ENCODE results near the gene YTHDF2. TPM values are rescaled to one million over a fixed set of nuclear protein-coding genes. Genes with fewer than 3 reads are reported as not detected.
"Not testable (repeated sequence)": the region's sequence is repeated elsewhere in the genome, so short reads cannot be mapped to it uniquely, and the experiment has no call there.

The YTHDF2 gene
- 36.9 and 64.2 TPM in 2 replicates for total RNA-seq (ENCODE audit: low replicate concordance)

DNA sequence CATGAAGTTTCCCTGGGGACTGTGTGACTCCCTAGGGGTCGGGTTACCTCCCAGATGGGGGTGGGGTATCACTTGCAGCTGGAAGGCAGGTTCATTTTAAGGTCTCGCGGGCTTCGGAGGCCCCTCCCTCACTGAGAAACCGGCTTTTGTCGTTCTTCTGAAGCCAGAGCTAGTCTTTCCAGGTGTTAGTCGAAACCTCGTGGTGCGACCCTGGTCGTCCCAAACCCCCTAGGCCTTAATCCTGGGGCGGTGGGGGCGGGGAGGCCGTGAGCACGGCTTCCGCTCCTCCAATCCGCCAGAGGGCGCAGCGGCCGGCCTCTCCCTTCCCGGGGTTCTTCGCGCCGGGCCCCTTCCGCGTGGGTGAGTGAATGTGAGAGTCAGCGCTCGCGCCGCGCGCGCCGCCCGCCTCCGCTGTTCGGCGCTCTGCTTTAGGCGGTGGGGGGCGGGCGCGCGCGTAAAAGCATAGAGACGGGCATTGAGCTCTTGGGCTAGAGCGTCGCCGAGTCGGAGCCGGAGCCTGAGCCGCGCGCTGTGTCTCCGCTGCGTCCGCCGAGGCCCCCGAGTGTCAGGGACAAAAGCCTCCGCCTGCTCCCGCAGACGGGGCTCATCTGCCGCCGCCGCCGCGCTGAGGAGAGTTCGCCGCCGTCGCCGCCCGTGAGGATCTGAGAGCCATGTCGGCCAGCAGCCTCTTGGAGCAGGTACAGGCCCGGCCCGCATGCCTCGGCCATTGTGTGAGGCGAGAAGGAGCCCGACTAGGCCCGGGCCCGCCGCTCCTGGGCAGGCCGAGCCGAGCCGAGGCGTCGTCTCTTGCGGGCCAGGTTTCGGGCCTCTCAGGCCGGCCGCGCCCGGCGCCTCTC, at the start of gene YTHDF2:
TSS of gene YTHDF2 (plus strand) at position 491 of the 857 bp plus-strand sequence. CDS start at position 672, 181 bp downstream.
- DNase-seq (ENCODE audit: low read depth), result peak; percentile 94
- peak within 1 kb of the TSS; percentile 84 for H3K4me3 ChIP-seq (ENCODE audit: low read depth, low read length)
- TF ChIP-seq, protein P1, sequence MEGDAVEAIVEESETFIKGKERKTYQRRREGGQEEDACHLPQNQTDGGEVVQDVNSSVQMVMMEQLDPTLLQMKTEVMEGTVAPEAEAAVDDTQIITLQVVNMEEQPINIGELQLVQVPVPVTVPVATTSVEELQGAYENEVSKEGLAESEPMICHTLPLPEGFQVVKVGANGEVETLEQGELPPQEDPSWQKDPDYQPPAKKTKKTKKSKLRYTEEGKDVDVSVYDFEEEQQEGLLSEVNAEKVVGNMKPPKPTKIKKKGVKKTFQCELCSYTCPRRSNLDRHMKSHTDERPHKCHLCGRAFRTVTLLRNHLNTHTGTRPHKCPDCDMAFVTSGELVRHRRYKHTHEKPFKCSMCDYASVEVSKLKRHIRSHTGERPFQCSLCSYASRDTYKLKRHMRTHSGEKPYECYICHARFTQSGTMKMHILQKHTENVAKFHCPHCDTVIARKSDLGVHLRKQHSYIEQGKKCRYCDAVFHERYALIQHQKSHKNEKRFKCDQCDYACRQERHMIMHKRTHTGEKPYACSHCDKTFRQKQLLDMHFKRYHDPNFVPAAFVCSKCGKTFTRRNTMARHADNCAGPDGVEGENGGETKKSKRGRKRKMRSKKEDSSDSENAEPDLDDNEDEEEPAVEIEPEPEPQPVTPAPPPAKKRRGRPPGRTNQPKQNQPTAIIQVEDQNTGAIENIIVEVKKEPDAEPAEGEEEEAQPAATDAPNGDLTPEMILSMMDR (IDR thresholded peaks at IDR 0.05; ENCODE audit: insufficient read depth, low read length), result peak; percentile 88

DNA sequence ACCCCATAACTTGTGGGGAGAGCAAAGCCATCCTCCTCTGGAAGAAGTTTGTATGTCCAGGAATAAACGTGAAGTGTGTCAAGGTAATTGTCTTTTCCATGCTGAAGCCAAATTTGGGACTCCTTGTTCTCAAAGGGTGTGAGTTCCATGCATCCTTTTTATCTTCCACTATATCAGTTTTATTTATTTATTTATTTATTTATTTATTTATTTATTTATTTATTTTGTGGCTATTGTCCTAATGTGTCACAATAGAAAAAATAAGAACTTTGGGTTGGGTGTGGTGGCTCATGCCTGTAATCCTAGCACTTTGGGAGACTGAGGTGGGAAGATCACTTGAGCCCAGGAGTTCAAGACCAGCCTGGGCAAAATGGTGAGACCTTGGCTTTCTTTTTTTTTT, 45.1 kb upstream of the YTHDF2 start:
- not testable (repeated sequence) for DNase-seq (ENCODE audit: low read depth); H3K4me3 ChIP-seq (ENCODE audit: low read depth, low read length)

DNA sequence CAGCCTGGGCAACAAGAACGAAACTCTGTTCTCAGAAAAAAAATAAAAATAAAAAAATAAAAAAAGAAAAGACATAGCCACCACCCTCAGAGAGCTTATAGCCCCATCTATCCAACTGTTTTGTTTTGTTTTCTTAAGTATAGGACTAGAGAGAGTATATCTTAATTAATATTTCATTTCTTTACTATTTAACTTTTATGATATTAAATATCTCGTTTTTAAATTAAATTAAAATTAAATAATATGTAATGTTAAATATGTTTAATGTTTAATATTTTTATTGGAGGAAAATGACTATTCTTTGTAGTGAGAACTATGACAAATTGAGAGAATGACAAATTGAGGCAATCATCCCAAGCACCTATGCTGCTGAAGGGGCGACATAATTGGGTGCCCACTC, 33.1 kb upstream of the YTHDF2 start:
- no peak overlapping the region for H3K4me3 ChIP-seq (ENCODE audit: low read depth, low read length)
- no peak for DNase-seq (ENCODE audit: low read depth)
- TF ChIP-seq, protein P1 (IDR thresholded peaks at IDR 0.05; ENCODE audit: insufficient read depth, low read length), result no peak

DNA sequence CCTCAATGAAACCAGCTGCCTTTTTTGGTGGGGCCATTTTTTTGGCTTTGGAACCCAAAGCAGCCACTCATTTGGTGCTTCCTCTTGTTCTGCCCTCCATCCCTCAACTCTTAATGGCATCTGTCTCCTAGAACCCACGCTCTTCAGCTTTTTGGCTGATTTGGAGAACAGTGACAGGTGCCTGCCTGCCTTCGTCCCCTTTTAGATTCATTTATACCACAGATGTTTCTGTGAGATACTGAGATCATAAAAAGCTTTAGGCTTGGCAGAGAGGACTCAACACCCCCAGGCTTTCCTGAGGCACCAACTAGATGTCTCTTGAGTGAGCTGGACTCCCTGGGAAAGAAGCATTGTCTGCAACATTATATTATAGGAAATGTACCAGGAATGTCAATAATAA, 20.4 kb upstream of the YTHDF2 start:
- TF ChIP-seq, protein P1 (IDR thresholded peaks at IDR 0.05; ENCODE audit: insufficient read depth, low read length), result no peak
- DNase-seq (ENCODE audit: low read depth), result no peak
- H3K4me3 ChIP-seq (ENCODE audit: low read depth, low read length), result no peak overlapping the region

DNA sequence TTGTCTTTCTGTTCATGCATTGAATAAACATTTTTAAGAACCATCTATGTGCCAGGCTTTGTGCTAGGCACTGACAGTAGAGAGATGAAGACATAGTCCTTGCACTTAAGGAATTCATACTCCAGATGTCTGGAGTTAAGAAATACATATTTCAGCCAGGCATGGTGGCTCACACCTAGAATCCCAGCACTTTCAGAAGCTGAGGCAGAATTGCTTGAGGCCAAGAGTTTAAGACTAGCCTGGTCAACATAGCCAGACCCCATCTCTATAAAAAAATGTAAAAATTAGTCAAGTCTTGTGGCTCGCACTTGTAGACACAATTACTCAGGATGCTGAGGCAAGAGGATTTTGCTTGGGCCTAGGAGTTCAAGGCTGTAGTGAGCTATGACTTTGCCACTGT, 18.6 kb upstream of the YTHDF2 start:
- TF ChIP-seq, protein P1 (IDR thresholded peaks at IDR 0.05; ENCODE audit: insufficient read depth, low read length), result no peak
- no peak for DNase-seq (ENCODE audit: low read depth)
- no peak overlapping the region for H3K4me3 ChIP-seq (ENCODE audit: low read depth, low read length)

DNA sequence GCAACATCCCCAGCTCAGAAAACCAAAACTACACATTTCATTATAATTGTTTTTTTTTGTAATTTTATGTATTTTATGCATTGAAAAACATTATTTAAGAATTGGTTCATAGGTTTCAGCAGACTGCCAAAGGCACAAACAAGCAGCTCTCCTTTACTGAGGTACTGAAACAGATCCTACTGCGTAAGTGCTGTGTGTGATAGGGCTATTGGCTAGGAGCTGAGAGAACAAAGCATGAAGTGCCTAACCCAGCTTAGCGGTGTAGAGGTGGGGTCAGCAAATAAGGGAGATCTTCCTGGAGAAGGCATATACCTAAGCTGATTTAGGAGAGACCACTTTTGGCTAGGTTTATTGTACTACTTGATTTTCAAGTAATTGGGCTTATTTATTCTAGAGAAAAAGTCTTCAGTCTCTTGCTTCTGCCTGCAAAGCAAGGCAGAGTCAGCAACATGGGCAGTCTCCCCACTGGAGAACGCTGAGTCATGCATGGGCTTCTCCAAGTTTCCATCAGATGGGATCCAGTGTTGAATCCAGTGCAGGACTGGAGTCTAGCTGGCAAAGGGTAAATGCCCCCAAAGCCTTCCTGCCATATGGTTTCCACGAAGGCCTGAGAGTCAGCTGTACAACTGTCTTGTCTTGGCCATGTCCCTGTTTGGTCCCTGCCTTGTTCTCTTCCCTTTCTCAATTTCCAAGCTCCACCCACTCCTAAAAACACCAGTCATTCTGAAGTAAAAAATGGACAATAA, 18.0 kb upstream of the YTHDF2 start:
- DNase-seq (ENCODE audit: low read depth), result peak; percentile 76
- TF ChIP-seq, protein P1 (IDR thresholded peaks at IDR 0.05; ENCODE audit: insufficient read depth, low read length), result no peak
- no peak overlapping the region for H3K4me3 ChIP-seq (ENCODE audit: low read depth, low read length)

DNA sequence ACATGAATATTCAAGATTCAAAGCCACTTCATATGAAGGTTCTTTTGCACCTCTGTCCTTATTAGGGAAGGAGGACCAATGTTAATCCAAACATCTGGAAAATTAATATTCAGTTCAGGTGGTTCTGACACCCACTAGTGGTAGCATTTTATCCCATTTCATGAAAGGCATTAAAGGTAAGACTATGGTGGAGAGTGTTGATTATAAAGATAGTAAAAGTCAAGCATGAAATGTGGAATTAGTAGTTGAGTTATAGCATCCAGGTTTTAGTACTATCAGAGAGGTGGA, 17.5 kb upstream of the YTHDF2 start:
- no peak for DNase-seq (ENCODE audit: low read depth)
- no peak overlapping the region for H3K4me3 ChIP-seq (ENCODE audit: low read depth, low read length)
- TF ChIP-seq, protein P1 (IDR thresholded peaks at IDR 0.05; ENCODE audit: insufficient read depth, low read length), result no peak

Data from fibroblast of the aortic adventitia (primary cell).